GM20431 (cell line): ENCODE results near the gene FAM120AOS.

ENCODE experiments used
- in situ Hi-C: fragments of 300-500 bp; cut with MseI, MboI; formaldehyde crosslinking; loops from one replicate; pipeline ENCODE4 v1.15.0; 2020; ENCODE audit warnings: low sequenced_read_pairs; ENCODE audit not compliant: unreplicated experiment

Gene FAM120AOS

DNA sequence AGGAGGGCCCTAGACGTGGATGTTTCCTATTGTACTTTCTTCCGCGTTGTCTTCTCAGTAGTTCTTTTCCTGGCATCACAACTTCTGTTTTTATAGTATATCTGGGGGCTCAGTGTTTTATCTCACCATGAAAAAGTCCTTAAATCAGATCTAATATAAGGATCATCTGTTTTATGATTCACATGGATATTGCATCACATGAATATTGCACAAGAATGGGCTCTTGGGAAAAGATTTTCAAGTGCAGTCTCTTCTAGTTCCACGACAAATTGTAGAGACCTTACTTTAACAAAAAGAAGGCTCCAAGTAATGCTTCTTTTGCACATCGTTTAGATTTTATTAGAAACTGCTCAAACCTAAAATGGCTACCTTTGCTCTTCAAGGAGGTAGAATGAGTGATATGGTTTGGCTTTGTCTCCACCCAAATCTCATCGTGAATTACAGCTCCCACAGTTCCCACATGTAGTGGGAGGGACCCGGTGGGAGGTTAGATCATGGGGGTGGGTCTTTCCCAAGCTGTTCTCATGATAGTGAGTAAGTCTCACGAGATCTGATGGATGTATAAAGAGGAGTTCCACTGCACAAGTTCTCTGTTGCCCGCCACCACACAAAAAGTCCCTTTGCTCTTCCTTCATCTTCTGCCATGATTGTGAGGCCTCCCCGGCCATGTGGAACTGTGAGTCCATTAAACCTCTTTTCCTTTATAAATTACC lies 55.6 kb downstream of the FAM120AOS start:
- in situ Hi-C loops = no loop called here
